GM18511 (cell line): Measurements from ENCODE around the gene ANKRD33B.
A peak's percentile ranks its signal among the peaks of the same experiment; 100 is the strongest.
"Not testable (repeated sequence)": the region's sequence is repeated elsewhere in the genome, so short reads cannot be mapped to it uniquely, and the experiment has no call there.

Experiments used
- ATAC-seq: cut with Tn5 transposase; IDR thresholded peaks from one replicate; pipeline ENCODE4 v1.9.1; 2021; ENCODE audit warnings: mild to moderate bottlenecking, moderate library complexity; ENCODE audit not compliant: unreplicated experiment

The ANKRD33B gene

DNA sequence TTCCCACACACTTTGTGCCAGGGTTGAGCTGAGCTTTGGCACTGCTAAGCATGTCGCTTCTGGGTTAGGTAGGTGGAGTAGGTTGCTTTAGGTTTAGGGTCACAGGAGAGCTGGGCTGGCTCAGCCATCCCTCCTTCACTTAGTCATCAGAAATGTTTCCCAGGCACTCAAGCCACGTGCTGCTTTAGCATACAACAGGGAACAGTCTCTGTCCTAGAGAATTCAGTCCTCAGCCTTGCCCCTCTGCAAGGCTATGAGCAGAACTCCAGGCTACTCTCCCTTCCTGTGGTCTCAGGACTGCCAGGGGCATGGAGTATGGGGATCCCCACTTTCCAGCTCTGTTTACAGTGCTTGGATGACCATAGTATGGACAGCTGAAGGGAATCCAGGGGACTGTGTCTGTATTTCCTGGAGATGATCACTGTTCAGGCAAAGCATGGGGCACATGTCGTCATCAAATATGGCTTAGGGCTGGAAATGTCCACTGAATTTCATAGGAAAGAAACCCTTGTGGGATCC, 7.5 kb upstream of the ANKRD33B start:
- no peak for ATAC-seq

DNA sequence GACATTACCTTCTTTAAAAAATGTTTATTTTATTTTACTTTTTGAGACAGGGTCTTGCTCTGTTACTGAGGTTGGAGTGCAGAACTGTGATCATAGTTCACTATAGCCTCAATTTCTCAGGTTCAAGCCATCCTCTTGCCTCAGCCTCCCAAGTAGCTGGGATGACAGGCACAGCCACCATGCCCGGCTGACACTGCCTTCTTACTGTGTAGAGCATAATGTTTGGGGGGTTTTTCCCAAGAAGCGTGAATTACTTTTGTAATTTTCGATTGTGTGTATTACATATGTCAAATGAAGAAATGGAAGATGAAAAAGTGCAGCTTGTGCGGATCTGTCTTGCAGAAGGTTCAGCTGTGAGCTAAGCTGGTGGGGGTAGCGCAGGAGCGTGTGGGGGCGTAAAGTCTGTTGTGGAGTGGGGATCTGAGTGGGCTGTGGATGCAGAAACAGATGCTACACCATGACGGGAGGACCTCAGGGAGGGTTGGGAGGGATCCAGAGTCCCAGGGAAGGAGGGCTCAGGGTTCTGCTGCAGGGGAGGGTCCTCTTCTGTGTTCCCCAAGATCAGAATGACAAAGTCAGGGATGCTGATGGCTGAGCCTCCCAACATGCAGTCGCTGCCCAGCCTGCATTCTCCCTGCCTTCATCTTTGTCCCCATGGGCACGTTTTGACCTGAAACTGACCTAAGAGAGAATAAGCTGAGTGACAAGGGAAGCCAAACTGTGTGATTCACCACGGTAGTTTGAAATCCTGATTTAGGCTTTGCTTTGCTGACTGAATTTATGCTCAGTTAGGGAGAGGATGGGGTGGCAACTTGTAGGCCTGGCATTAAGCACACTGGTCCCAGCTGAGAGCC, 6.8 kb upstream of the ANKRD33B start:
- peak; percentile 29 for ATAC-seq

DNA sequence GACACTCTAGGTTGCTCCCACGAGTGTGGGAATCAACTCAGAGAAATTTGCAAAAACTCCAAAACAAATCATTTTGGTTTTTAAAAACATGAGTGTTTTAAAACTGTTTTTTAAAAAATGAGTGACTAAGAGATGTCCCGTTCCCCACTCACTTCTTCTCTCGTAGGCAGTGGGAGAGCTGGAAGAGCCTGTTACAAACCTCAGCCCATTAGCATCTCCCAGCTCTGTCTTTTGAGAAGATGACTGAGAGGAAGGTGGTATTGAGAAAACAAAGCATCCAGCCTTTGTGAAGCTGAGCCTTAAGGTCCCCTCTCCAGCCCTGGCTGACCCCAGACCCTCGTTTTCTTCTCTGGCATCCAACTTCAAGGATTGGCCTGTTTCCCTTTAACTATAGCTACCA, 4.7 kb upstream of the ANKRD33B start:
- ATAC-seq = no peak

DNA sequence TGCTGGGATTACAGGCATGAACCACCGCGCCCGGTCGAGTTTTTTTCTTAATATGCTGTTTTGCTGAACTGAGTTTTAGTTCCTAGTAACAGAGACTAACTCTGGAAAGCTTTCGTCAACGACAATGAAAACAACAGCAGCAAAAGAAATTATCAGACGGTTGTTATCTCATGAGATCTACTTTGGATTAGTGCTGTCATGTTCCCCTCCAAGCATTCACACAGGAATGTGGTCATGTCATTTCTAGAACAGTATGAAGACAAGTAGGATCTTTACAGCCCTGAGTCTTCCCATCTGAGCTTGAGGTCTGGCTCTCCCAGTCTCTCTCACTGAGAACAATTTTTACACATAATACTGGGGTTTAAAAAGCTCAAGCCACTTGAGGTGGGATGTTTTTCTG, 4.0 kb upstream of the ANKRD33B start:
- no peak for ATAC-seq

DNA sequence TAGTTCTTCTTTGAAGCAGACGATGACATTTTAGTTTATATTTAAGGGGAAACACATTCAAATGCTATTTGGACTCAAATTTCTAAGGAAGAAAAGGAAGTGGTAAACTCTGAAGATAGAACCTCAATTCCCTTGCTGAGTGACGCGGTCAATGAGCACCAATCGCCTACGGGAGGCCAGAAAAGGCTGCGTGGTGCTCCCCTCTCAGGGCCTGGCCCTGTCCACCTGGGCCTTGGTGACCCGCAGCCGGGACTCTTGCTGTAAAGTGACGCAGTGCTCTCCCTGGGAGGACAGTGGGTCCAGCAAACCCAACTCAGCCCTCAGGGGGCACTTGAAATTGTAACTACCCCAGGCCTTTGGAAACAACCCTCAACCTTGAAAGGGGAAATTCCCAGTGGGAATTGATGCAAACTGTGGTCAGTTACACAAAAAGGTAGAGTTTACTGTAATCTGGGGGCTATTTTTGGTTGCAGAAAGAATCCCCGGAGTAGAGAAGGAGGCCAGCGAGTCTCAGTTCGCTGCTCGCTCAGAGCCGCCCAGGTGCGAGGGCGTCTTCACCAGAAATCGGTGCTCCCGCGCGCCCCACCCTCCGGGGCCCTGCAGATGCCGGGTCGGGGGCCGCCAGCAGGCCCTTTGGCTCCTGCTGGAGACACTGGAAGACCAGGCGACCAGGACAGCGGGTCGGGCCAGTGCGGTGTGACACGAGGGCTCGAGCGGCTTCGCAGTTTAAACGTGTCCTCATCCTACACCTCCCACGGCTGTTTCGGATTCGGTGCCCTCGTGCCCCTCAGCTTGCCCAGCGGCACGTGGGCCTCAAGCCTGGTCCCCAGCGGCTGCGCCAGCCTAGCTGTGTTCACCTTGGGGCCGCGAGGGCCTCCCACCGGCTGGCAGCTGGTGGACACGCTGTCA, 1.4 kb upstream of the ANKRD33B start:
- peak; percentile 22 for ATAC-seq

DNA sequence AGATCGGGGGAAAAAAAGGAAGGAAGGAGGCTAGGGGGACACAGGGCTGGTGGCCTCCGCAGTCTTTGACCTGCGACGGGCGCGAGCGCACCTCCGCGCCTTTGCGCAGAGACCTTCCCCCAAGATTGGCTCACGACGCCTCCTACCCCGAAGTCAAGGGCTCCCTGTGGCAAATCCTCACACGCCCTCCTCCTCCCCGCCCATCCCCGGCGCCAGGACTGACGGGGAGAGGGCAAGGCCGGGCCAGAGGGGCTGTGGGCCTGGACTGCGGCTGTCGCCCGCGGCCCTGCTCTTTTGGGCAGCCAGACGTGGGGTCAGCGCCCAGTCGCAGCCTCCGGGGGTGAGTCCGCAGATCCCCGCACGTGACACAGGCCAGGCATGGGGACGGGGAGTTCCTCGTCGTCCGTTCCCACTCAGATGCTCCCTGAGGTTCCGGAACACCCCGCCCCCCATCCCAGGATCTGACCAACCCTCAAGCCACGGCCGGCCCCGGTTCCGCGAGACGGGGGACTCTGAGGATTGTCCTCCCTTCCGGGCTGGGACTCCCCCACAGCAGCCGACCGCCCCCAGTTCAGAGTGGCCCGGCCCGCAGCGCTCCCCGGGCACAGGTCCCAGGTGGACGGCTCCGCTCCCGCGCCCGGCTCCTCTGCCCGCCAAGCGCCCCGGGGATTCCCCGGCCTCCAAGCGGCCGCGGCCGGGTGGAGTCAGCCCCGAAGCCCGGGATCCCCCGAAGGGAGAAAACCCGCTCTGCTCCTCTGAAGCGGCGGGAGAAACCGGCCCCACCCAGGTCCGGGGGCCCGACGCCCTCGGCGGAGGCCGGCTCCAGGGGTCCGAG, 543 bp upstream of the ANKRD33B start:
- ATAC-seq = peak; percentile 36

DNA sequence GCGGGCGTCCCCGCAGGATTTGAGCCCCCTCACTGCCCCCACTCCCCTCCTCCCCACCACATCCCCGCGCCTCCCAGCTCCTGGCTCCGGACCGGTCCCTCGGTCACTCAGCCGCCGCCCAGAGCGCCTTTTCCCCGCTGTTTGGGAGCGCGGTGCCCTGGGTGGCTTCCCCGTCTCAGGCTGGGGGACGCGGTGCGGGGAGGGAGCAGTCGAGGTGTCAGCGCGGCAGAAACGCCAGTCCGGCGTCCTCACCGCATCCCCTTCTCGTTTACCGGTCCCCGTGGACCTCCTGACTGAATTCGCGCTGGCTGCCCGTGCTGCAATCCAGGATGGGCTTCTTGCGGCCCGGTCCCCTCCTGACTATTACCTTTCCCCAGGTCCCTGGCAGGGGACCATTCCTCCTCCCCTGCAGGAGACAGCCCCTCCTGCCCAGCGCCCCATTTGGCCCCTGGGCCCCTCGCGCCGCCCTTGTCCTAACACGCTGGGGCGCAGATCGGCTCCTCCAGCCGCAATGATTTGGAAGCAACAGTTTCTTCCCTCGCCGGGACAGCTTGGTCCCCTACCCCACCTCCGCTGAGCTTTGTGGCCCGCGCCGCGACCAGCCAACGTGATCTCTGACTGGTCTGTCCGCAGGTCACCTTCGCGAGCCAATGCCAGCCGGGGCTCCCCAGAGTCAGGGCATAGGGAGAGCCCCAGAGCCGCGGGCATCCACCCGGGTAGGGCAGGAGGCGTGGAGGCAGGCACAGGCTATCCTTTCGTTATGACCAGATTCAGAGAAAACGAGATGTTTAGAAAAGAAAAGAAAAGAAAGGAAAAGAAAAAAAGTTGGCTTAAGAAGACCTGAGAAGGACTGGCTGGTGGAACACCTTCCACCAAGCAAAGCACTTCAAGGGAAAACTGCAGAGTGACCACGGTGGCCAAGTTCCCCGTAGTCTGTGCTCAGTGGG, 1.2 kb downstream of the ANKRD33B start:
- peak; percentile 2 for ATAC-seq

DNA sequence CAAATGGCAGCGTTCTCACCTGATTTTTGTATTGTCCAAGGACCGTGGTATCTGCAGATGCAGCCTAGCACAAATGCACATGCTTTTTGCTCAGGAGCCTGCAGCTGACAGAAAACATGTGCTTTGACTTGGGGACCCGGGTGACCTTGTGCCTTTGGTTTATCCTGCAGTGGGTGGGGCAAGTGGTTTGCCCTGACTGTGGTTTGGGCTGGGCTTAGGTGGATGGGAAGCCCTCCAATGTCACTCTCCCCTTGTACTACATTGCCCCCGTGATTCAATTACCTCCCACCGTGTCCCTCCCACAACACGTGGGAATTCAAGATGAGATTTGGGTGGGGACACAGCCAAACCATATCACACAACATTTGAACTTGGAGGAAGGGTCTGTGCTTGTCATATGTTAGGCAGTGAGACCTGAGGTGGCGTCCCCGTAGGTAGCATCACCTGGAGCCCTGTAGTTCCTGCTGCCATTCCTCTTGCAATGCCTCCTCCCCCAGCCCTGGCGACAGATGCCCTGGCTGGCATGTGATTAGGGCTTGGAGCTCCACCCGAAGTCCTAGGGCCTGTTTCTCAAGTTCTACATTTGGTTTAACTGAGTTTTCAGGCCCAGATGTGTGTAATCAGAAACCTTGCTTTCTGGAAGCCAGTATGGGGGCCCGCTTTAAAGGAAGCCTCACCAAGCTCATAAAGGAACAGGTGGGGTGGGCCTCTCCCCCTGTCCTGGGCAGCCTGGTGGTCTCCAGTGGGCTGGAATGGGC, 2.1 kb downstream of the ANKRD33B start:
- no peak for ATAC-seq

DNA sequence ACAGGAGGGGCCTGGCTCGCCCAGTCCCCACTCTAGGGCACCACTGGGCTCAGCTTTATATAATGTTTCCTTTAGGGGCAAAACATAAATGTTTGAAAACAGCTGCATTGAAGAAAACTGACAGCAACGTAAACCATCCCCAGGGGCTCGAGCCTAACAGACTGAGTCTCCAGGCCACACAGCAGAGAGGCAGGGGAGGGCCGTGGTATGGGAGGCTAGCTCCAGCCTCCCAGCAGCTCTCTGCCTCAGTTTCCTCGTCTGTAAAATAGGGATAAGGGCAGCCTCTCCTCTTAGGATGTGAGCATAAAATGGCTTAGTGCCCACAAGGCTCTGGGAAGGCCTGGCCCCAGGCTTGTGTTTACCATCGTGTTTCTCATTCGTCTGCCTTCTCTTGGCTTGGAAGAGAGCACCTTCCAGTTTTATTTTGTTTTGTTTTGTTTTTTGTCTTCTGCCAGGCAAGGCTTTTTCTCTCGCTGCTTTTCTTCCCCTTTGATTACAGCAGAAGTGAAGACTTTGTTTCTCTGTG, 2.7 kb downstream of the ANKRD33B start:
- no peak for ATAC-seq

DNA sequence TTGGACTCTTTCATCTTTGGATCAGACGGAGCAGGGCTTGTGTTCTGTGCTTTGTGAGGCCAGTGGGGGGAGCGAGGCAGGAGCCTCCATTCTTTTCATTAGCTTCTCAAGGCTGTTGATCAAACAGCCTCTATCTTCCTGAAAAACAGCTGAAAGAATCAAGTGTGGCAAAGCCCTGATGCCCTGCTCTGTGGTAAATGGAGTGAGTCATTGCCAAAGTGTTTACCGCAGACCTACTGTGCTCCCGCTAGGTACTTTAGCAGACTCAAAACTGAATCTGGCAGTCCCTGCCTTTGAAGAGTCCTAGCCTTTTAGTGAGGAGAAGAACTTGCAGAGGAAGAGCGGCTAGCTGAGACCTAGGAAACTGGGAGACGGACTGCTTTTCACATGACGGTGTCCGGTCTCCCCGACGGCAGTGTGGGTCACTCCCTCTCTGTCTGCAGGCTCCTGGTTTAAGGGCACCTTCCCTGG, 3.3 kb downstream of the ANKRD33B start:
- no peak for ATAC-seq

DNA sequence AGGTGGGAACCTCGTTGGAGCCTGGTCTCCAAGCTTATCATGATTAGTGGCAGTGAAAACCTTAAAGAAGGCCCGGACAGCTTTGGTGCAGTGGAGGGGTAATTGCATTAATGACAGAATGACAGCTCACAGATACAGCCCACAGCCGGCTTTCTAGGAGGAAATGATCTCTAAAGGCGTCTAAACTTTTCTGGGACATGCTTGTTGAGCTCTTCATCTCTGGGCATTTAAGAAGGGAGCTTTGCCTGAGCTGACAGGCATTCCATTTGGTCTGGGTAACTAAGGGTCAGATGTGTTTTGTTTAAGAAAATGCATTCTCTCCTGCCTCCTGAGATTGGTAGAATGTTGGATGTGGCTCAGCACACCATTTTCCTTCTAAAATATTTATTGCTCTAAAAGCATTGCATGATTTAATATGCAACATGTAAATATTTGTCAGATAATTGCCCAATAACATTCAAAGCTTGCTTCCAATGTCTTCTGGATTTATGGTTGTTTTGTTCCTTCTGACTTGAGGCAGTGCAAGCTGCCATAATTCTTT, 4.0 kb downstream of the ANKRD33B start:
- no peak for ATAC-seq

DNA sequence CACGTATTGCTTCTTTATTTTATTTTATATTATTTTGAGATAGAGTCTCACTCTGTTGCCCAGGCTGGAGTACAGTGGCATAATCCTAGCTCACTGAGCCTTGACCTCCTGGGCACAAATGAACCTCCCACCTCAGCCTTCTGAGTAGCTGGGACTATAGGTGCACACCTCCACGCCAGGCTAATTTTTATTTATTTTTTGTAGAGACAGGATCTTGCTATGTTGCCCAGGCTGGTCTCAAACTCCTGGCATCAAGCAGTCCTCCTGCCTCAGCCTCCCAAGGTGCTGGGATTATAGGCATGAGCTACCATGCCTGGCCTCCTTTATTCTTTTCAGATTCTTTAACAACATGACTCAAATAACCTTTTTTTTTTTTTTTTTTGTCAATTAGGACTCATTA, 6.7 kb downstream of the ANKRD33B start:
- not testable (repeated sequence) for ATAC-seq

DNA sequence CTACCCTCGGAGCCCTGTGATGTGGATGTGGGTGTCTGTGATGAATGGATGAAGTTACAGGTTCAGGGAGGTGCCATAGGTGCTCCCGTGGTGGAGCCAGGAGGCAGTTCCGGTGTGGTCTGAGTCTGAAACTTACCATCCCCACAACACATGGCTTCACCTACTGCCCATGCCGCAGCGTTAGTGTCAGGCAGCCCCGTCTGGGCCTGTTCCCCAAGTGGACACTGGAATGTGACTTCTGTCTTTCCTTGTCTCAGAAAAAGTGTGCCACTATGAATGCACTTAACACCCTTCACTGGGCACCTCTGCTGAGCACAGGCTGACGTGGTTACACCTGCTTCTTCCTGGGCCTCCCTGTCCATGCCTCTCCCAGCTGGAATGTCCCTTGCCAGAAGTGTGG, 8.6 kb downstream of the ANKRD33B start:
- ATAC-seq = no peak

DNA sequence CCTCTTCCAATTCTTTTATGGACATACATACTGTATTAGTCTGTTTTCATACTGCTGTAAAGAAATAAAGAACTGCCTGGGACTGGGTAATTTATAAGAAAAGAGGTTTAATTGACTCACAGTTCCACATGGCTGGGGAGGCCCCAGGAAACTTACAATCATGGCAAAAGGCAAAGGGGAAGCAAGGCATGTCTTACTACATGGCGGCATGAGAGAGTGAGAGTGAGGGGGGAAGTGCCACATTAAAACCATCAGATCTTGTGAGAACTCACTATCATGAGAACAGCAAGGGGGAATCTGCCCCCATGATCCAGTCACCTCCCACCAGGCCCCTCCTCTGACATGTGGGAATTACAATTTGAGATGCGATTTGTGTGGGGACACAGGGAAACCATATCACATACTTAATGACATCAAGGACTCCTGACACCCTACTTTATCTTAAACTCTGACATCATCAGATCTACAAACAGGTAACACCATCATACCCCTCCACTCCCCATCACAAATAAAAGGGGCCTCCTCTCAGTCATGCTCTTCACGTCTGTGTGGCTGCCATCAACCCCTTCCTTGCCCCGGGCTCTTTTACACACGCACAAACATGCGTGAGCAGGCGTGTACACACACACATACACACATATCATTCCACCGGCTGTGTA, 9.7 kb downstream of the ANKRD33B start:
- ATAC-seq = no peak

DNA sequence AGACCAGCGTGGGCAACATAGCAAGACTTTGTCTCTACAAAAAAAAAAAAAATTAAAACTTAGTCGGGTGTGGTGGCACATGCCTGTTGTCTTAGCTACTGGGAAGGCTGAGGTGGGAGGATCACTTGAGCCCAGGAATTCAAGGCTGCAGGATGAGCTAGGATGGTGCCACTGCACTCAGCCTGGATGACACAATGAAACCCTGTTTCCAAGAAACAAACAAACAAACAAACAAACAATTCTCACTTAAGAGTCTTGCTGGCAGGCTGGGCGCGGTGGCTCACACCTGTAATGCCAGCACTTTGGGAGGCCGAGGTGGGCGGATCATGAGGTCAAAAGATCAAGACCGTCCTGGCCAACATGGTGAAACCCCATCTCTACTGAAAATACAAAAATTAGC, 11.0 kb downstream of the ANKRD33B start:
- ATAC-seq = not testable (repeated sequence)

DNA sequence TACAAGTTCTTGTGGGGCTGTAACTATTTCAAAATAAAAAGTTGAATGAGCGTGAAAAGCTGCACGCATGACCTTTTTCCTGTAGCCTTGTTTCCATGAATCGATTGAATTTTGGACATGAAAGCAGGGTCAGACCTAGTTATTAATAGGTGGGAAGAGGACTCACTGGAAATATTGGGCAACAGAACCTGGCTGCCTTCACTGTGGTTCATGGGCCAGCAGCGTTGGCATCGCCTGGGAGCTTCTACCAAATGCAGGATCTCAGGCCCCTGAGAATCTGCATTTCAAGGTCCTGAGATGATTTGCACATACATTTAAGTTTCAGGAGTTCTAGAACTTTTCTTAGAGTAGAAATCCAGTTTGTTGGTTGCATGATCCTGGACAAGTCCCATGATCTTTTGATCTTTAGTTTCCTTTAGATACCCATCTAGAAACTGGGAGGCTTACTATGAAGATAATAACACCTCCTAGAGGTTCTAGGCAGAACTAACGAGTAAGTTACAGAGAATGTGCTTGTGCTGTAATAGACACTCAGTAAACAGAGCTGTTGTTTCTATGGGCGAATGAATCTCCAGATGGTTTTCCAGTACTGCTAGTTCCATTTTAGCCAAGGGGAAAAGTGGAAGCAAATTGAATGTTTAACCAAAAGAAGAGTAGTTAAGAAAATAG, 12.4 kb downstream of the ANKRD33B start:
- no peak for ATAC-seq

DNA sequence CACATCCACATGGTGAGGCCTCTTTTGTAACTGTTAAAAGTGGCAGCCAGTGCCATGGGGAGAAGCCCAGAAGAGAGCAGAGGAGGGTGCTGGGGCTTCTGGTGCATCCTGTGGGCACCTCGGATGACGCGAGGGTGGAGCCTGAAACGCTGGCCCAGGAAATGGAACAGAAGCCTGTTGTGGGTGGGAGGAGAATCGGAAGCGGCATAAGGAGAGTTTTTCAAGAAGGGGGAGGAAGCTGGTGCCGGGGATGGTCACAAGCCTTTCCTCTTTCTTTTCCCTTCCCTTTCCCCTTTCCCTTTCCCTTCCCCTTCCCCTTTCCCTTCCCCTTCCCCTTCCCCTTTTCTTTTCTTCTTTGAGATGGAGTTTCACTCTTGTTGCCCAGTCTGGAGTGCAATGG, 12.9 kb downstream of the ANKRD33B start:
- no peak for ATAC-seq
